ENCODE measurements around the gene PDE1A. TPM values are rescaled to one million over a fixed set of nuclear protein-coding genes. Genes with fewer than 3 reads are reported as not detected.

The PDE1A gene
- total RNA-seq, 3 donors from 2014 or later: 4.3 to 7.9 (median 5.6) TPM

DNA sequence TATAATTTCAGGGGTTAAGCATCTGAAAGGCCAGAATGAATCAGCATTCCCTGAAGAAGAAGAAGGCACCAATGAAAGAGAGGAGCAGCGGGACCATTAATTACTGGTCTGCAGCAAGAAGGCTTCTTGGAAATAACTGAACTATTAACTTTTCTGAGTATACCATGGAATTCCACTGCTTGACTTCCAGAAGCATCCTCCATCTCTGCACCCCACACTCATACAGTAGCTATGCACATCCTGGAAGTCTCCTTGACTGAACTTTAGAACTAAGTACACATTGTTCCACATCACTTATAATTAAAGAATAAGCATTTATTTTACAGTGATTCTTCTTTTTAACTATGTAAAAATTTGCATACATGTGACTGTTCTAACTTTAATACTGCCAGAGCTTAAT, 309.6 kb downstream of the PDE1A start:
- Histone ChIP-seq H3K4me3 (no peak overlapping the region), H3K4me1 (no peaks in the 10 kb centered on the region), H3K27ac (no peak overlapping the region), H3K9me3 (no peaks in the 10 kb centered on the region), H3K27me3 (no peaks in the 10 kb centered on the region), H3K36me3 (no peaks in the 10 kb centered on the region)
- no peak for DNase-seq (ENCODE audit: low spot score in 2 of 2)
- intact Hi-C loops (cut with DNase I; ENCODE audit: low total_unique reads): no loop called here
- no peak for TF ChIP-seq POLR2AphosphoS5 (IDR thresholded peaks at IDR 0.05)
- no peak for TF ChIP-seq POLR2A (IDR thresholded peaks at IDR 0.05)
- TF ChIP-seq, protein P1, sequence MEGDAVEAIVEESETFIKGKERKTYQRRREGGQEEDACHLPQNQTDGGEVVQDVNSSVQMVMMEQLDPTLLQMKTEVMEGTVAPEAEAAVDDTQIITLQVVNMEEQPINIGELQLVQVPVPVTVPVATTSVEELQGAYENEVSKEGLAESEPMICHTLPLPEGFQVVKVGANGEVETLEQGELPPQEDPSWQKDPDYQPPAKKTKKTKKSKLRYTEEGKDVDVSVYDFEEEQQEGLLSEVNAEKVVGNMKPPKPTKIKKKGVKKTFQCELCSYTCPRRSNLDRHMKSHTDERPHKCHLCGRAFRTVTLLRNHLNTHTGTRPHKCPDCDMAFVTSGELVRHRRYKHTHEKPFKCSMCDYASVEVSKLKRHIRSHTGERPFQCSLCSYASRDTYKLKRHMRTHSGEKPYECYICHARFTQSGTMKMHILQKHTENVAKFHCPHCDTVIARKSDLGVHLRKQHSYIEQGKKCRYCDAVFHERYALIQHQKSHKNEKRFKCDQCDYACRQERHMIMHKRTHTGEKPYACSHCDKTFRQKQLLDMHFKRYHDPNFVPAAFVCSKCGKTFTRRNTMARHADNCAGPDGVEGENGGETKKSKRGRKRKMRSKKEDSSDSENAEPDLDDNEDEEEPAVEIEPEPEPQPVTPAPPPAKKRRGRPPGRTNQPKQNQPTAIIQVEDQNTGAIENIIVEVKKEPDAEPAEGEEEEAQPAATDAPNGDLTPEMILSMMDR (IDR thresholded peaks at IDR 0.05): no peak

DNA sequence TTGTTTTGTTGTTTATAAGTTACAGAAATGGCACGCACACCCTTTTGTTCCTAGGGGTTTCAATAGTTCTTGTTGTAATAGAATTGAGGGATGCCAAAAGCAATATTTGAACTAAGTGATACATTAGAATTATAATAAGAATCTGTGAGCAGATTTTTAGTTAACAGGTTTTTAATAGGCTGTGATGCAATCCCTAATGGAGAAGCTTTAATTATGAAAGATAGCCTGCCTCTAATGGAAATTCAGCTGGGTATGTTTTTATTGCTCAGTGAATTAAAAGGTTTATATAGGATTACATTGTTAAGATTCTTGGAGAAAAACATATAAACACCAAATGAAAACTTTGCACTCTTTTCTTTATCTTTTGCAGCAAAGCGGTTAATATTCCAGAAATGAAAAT, 310.1 kb downstream of the PDE1A start:
- Histone ChIP-seq H3K27ac (no peak overlapping the region), H3K4me1 (no peaks in the 10 kb centered on the region), H3K36me3 (no peaks in the 10 kb centered on the region), H3K9me3 (no peaks in the 10 kb centered on the region), H3K4me3 (no peak overlapping the region), H3K27me3 (no peaks in the 10 kb centered on the region)
- no peak for TF ChIP-seq POLR2A (IDR thresholded peaks at IDR 0.05)
- TF ChIP-seq POLR2AphosphoS5 (IDR thresholded peaks at IDR 0.05): no peak
- TF ChIP-seq, protein P1 (IDR thresholded peaks at IDR 0.05): no peak
- intact Hi-C loops (cut with DNase I; ENCODE audit: low total_unique reads): no loop called here
- DNase-seq (ENCODE audit: low spot score in 2 of 2): no peak

DNA sequence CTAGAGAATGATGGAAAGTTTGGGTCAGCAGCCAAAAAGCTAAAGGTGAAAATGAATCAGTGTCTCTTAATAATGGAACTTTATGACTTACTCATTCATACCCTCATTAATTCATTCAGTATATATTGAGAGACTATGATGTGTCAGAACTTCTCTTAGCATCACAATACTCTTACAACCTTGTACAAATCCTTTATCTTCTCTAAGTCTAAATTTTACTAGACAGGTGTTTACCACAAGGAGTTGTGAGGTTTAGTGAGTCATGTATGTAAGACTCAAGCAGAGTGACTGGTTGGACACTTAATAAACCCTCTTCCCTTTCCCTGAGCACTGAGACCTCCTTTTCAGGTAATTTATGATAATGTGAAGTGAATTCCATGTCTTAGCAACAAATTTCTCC, 311.6 kb downstream of the PDE1A start:
- Histone ChIP-seq H3K4me1 (no peaks in the 10 kb centered on the region), H3K4me3 (no peak overlapping the region), H3K27me3 (no peaks in the 10 kb centered on the region), H3K9me3 (no peaks in the 10 kb centered on the region), H3K36me3 (no peaks in the 10 kb centered on the region), H3K27ac (no peak overlapping the region)
- intact Hi-C loops (cut with DNase I; ENCODE audit: low total_unique reads): no loop called here
- TF ChIP-seq, protein P1 (IDR thresholded peaks at IDR 0.05): no peak
- TF ChIP-seq POLR2A (IDR thresholded peaks at IDR 0.05) (no peak), POLR2AphosphoS5 (IDR thresholded peaks at IDR 0.05) (no peak)
- no peak for DNase-seq (ENCODE audit: low spot score in 2 of 2)

DNA sequence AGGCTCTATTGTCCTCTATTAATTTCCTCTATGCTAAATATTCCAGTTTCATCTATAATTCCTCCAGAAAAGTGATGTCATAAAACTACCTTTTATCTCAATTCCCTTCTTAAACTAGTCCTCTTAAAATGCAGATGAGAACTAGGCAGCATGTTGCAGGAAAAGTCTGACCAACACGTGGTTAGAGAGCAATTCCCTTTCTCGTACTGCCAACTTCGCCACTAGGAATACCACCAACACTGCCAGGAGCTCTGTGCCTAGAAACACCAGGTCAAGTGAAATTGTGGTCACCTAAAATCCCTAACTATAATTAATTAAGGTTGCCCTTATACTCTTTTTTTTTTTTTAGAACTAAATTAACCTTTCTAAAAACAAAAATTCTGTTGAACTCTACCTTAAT, 313.5 kb downstream of the PDE1A start:
- Histone ChIP-seq H3K27ac (no peak overlapping the region), H3K4me3 (no peak overlapping the region), H3K4me1 (no peaks in the 10 kb centered on the region), H3K27me3 (no peaks in the 10 kb centered on the region), H3K9me3 (no peaks in the 10 kb centered on the region), H3K36me3 (no peaks in the 10 kb centered on the region)
- intact Hi-C loops (cut with DNase I; ENCODE audit: low total_unique reads): no loop called here
- DNase-seq (ENCODE audit: low spot score in 2 of 2): no peak
- TF ChIP-seq POLR2AphosphoS5 (IDR thresholded peaks at IDR 0.05): no peak
- TF ChIP-seq POLR2A (IDR thresholded peaks at IDR 0.05): no peak
- TF ChIP-seq, protein P1 (IDR thresholded peaks at IDR 0.05): no peak

DNA sequence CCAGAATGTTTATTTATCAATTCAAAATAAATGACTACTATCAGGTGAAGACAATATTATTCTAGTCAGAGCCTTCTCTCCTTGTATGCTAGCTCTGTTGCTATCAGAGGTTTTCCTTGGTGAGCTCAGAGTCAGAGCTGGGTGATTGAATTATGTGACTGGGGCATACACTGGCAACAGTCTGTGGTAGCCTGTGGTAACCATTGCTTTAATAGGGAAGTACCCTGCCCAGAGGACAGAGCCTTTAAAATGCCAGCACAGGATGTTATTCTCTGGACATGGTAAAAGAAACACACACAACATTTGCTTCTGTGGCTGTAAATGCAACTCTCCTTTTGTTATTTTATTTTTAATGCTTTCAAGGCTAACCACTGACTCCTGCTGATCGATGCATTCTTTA, 316.5 kb downstream of the PDE1A start:
- DNase-seq (ENCODE audit: low spot score in 2 of 2): no peak
- Histone ChIP-seq H3K9me3 (no peaks in the 10 kb centered on the region), H3K4me3 (no peak overlapping the region), H3K27ac (no peak overlapping the region), H3K36me3 (no peaks in the 10 kb centered on the region), H3K4me1 (no peaks in the 10 kb centered on the region), H3K27me3 (no peaks in the 10 kb centered on the region)
- intact Hi-C loops (cut with DNase I; ENCODE audit: low total_unique reads): no loop called here
- no peak for TF ChIP-seq POLR2AphosphoS5 (IDR thresholded peaks at IDR 0.05)
- TF ChIP-seq POLR2A (IDR thresholded peaks at IDR 0.05): no peak
- TF ChIP-seq, protein P1 (IDR thresholded peaks at IDR 0.05): no peak

All from breast epithelium (tissue), 4 donors.